SK-N-SH (cell line): ENCODE results near the gene PRRT1. TPM values are rescaled to one million over a fixed set of nuclear protein-coding genes. Genes with fewer than 3 reads are reported as not detected.
A peak's percentile ranks its signal among the peaks of the same experiment; 100 is the strongest.

Experiments
- CTCF ChIA-PET: fragments of 300-600, 350-600 bp; formaldehyde crosslinking; extraction: SDS; loops from one replicate; lab custom pipeline; 2021; lab: Yijun Ruan, JAX
- POLR2A ChIA-PET: fragments of 350-600 bp; sonication (Branson Sonifier 250); formaldehyde crosslinking; extraction: SDS; loops from one replicate; lab custom pipeline; 2020; ENCODE audit warnings: antibody characterized with exemption, inconsistent platforms; lab: Yijun Ruan, JAX
- DNase-seq: peaks from one replicate; pipeline ENCODE4 v3.0.0; 2012
- H2AFZ ChIP-seq: fragments of 200-600 bp; sonication (generic); 2 replicates; pipeline ENCODE4 v1.8.1; 2016; ENCODE audit warnings: antibody characterized with exemption, mild to moderate bottlenecking, low read depth
- H3F3A ChIP-seq: fragments of 200-600 bp; sonication (generic); replicated peaks from 2 replicates; pipeline ENCODE3; 2016; ENCODE audit warnings: antibody characterized with exemption, mild to moderate bottlenecking; ENCODE audit not compliant: insufficient read depth
- H3K27ac ChIP-seq, 2 experiments: fragments of 200-500 bp in 1 of 2; fragments of 200-600 bp in 1 of 2; sonication (Bioruptor generic) in 1 of 2; sonication (generic), shearing (Covaris generic) in 1 of 2; 2 replicates each; pipeline versions ENCODE4 v1.5.1 to v1.6.1; 2014 to 2016; ENCODE audit warnings: low read depth in 2 of 2, inconsistent platforms in 1 of 2, low read length in 1 of 2, mild to moderate bottlenecking in 1 of 2, mixed read lengths in 1 of 2
- H3K27me3 ChIP-seq: fragments of 200-600 bp; sonication (generic), shearing (Covaris generic); 2 replicates; pipeline ENCODE4 v1.6.1; 2016; ENCODE audit warnings: mixed run types; ENCODE audit not compliant: insufficient read depth
- H3K36me3 ChIP-seq, 2 experiments: fragments of 200-500 bp in 1 of 2; fragments of 200-600 bp in 1 of 2; sonication (Bioruptor generic) in 1 of 2; sonication (generic) in 1 of 2; replicated peaks in 1 of 2; 2 replicates each; pipeline versions ENCODE3 to v1.5.1; 2014 to 2016; ENCODE audit warnings: low read length in 1 of 2, mild to moderate bottlenecking in 1 of 2; ENCODE audit not compliant: insufficient read depth in 2 of 2, control insufficient read depth in 1 of 2
- H3K4me1 ChIP-seq, 2 experiments: fragments of 200-500 bp in 1 of 2; fragments of 200-600 bp in 1 of 2; sonication (Bioruptor generic) in 1 of 2; sonication (generic), shearing (Covaris generic) in 1 of 2; 2 replicates each; pipeline versions ENCODE4 v1.5.1 to v1.6.1; 2014 to 2016; ENCODE audit warnings: low read depth in 1 of 2, low read length in 1 of 2, mixed run types in 1 of 2; ENCODE audit not compliant: insufficient read depth in 2 of 2, control insufficient read depth in 1 of 2
- H3K4me2 ChIP-seq: fragments of 200-600 bp; sonication (generic), shearing (Covaris generic); 2 replicates; pipeline ENCODE4 v1.6.1; 2017; ENCODE audit warnings: mixed run types
- H3K4me3 ChIP-seq, 2 experiments: fragments of 200-500 bp in 1 of 2; fragments of 200-600 bp in 1 of 2; sonication (Bioruptor generic) in 1 of 2; sonication (generic), shearing (Covaris generic) in 1 of 2; 2 replicates each; pipeline versions ENCODE4 v1.5.1 to v1.8.1; 2014 to 2016; ENCODE audit warnings: low read depth in 2 of 2, inconsistent platforms in 1 of 2, low read length in 1 of 2, mild to moderate bottlenecking in 1 of 2, mixed read lengths in 1 of 2, moderate library complexity in 1 of 2
- H3K79me2 ChIP-seq: fragments of 200-600 bp; sonication (generic); 2 replicates; pipeline ENCODE4 v1.8.1; 2017; ENCODE audit warnings: mild to moderate bottlenecking; ENCODE audit not compliant: insufficient read depth
- H3K9ac ChIP-seq: fragments of 200-600 bp; sonication (generic); 2 replicates; pipeline ENCODE4 v1.6.1; 2017; ENCODE audit warnings: mixed run types
- H3K9me2 ChIP-seq: fragments of 200-600 bp; sonication (generic); 2 replicates; pipeline ENCODE4 v1.6.1; 2017; ENCODE audit warnings: mixed run types
- H3K9me3 ChIP-seq: fragments of 200-600 bp; sonication (generic); 2 replicates; pipeline ENCODE4 v1.6.1; 2017; ENCODE audit warnings: mixed run types, mild to moderate bottlenecking, moderate library complexity
- H4K20me1 ChIP-seq: fragments of 200-600 bp; sonication (generic); 2 replicates; pipeline ENCODE4 v1.6.1; 2017; ENCODE audit warnings: mild to moderate bottlenecking, mixed run types; ENCODE audit not compliant: insufficient read depth
- ELF1 ChIP-seq: IDR thresholded peaks from 2 replicates; pipeline ENCODE4 v1.4.0; 2012
- EP300 ChIP-seq, 2 experiments: IDR thresholded peaks; 2 replicates each; pipeline versions ENCODE4 v1.4.0 to v1.6.1; 2012; ENCODE audit warnings: borderline replicate concordance in 1 of 2, low read depth in 1 of 2, low read length in 1 of 2
- EZH2phosphoT487 ChIP-seq: fragments of 200-600 bp; sonication (generic); IDR thresholded peaks from 2 replicates; pipeline ENCODE4 v1.6.1; 2017; ENCODE audit warnings: low read depth, mixed run types, mild to moderate bottlenecking, antibody characterized with exemption, moderate library complexity, borderline replicate concordance
- FOXM1 ChIP-seq: IDR thresholded peaks from 2 replicates; pipeline ENCODE4 v1.4.0; 2012; ENCODE audit warnings: low read depth, mild to moderate bottlenecking
- GATA2 ChIP-seq: sonication (generic); formaldehyde crosslinking; IDR thresholded peaks from 2 replicates; pipeline ENCODE4 v1.5.0; 2020; ENCODE audit warnings: mild to moderate bottlenecking, missing genetic modification reagents
- JUND ChIP-seq: IDR thresholded peaks from 2 replicates; pipeline ENCODE4 v1.4.0; 2012
- MEF2A ChIP-seq: IDR thresholded peaks from 2 replicates; pipeline ENCODE4 v1.4.0; 2012; ENCODE audit warnings: low read depth, borderline replicate concordance
- NFIC ChIP-seq: IDR thresholded peaks from 2 replicates; pipeline ENCODE4 v1.4.0; 2012; ENCODE audit warnings: borderline replicate concordance
- POLR2AphosphoS5 ChIP-seq: IDR thresholded peaks from 2 replicates; pipeline ENCODE4 v1.6.1; 2012; ENCODE audit warnings: low read depth, low read length
- RAD21 ChIP-seq: IDR thresholded peaks from 2 replicates; pipeline ENCODE4 v1.6.1; 2012; ENCODE audit warnings: mild to moderate bottlenecking, low read length
- SIN3A ChIP-seq: IDR thresholded peaks from 2 replicates; pipeline ENCODE4 v1.6.1; 2012; ENCODE audit warnings: low read depth, mild to moderate bottlenecking, low read length, moderate library complexity, borderline replicate concordance
- TCF12 ChIP-seq: IDR thresholded peaks from 2 replicates; pipeline ENCODE4 v1.4.0; 2012
- TEAD4 ChIP-seq: IDR thresholded peaks from 2 replicates; pipeline ENCODE4 v1.4.0; 2012; ENCODE audit warnings: mild to moderate bottlenecking, borderline replicate concordance; ENCODE audit not compliant: insufficient read depth
- YY1 ChIP-seq: IDR thresholded peaks from 2 replicates; pipeline ENCODE4 v1.4.0; 2012; ENCODE audit warnings: low read depth, mild to moderate bottlenecking
- WGBS: methylation state at CpG from one replicate; pipeline ENCODE4 v1.1.6; 2017; ENCODE audit warnings: low lambda C conversion rate; 5-methylcytosine and 5-hydroxymethylcytosine counted together
- polyA plus RNA-seq, 3 experiments: library from polyadenylated mRNA; depleted of rRNA; stranded (reverse); fragments of >200 nt; gene quantifications; 2 replicates each; pipeline ENCODE4 v1.2.3, GENCODE V29; 2012
- TF ChIP-seq, protein P1 (sequence below): IDR thresholded peaks from 2 replicates; pipeline ENCODE4 v1.4.0; 2012; ENCODE audit warnings: low read depth, borderline replicate concordance
- TF ChIP-seq, protein P2 (sequence below): fragments of 200-600 bp; sonication (generic); IDR thresholded peaks from 2 replicates; pipeline ENCODE4 v1.6.1; 2017; ENCODE audit warnings: antibody characterized with exemption, mild to moderate bottlenecking, moderate library complexity
- TF ChIP-seq, protein P3 (sequence below): fragments of 150-350 bp; IDR thresholded peaks from 2 replicates; pipeline ENCODE4 v1.6.1; 2016; ENCODE audit warnings: mild to moderate bottlenecking, low read depth, low read length

Gene PRRT1
- polyA plus RNA-seq, 1 of the 3 experiments (the other 2 are of a cell fraction): 1.5 TPM

DNA sequence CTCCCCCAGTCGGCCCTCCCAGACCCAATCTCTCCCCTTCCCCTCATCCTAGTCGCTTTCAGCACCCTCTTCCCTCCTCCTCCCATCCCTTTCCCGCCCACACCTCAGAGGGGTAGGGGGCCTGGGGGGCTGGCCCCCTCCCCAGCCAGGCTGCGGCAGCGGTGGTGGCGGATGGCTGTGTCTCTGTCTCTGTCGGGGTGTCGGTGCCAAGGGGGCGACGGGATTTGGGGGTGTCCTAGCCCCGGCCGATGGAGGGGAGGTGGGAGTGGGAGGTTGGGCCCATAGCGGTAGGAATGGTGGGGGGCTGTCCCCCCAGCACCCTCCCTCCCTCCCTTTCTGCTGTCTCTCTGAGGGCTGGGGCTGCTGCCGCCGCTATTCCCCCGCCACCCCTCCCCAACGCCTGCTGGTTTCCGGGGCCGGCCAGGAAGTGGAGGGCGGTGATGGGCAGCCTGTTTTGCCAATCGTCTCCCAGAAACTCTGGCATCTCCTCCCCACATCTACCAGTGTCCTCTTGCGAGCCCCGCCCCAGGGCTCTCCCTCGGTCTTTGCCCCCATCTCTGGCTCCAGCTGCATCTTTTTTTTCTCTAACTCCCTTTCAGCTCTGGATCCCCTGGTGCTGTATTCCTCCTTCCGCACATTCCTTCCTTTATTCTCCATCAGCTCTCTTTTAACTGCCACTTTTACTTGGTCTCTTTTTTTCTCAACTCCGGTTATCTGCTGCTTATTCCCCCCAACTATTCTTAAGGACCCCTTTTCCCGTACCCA is 24.2 kb upstream of the PRRT1 start, which contains the start of gene AGPAT1 (continued):
- TF ChIP-seq, protein P1, sequence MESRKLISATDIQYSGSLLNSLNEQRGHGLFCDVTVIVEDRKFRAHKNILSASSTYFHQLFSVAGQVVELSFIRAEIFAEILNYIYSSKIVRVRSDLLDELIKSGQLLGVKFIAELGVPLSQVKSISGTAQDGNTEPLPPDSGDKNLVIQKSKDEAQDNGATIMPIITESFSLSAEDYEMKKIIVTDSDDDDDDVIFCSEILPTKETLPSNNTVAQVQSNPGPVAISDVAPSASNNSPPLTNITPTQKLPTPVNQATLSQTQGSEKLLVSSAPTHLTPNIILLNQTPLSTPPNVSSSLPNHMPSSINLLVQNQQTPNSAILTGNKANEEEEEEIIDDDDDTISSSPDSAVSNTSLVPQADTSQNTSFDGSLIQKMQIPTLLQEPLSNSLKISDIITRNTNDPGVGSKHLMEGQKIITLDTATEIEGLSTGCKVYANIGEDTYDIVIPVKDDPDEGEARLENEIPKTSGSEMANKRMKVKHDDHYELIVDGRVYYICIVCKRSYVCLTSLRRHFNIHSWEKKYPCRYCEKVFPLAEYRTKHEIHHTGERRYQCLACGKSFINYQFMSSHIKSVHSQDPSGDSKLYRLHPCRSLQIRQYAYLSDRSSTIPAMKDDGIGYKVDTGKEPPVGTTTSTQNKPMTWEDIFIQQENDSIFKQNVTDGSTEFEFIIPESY: no peak
- TF ChIP-seq FOXM1: no peak
- TF ChIP-seq EP300 (IDR thresholded peaks at IDR 0.05; ENCODE audit: borderline replicate concordance in 1 of 2, low read depth in 1 of 2, low read length in 1 of 2): no peak
- no peak for TF ChIP-seq EZH2phosphoT487
- TF ChIP-seq ELF1: peak; percentile 61; the same call in 1 of the 2 replicates
- no peak for TF ChIP-seq NFIC
- no peak for TF ChIP-seq MEF2A
- TF ChIP-seq YY1: no peak
- TF ChIP-seq GATA2 (CRISPR knock-in tag): no peak
- no peak for TF ChIP-seq RAD21
- TF ChIP-seq JUND: no peak
- no peak for TF ChIP-seq SIN3A
- peak; percentile 83 for TF ChIP-seq POLR2AphosphoS5

DNA sequence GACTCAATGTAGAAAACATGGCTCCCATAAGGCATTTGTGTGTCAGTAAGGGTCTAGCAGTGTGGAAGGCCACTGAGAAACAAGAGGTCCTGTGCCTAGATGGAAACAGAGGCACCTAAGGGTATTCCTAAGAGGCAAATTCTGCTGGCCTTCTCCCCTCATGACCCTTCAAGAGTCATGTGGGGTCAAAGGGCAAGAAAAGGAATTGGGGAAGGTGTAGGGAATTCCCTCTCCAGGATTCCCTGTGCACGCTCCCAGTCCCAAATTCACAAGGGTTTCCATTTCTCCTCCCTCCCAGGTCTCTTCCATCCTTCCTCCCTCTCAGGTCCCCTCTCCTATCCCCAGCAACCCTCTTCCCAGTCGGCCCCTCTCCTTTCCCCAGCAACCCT is 23.6 kb upstream of the PRRT1 start:
- POLR2A ChIA-PET: no interaction called here
- peak overlapping the region; percentile 73 for H2AFZ ChIP-seq
- peak overlapping the region; percentile 84 for H3K9ac ChIP-seq
- peak overlapping the region; percentile 81 for H3K4me2 ChIP-seq
- DNase-seq: no peak
- peak overlapping the region in 1 of 2 experiments; percentile 87; a peak in 3 of 4 replicates for H3K27ac ChIP-seq
- TF ChIP-seq, protein P2, sequence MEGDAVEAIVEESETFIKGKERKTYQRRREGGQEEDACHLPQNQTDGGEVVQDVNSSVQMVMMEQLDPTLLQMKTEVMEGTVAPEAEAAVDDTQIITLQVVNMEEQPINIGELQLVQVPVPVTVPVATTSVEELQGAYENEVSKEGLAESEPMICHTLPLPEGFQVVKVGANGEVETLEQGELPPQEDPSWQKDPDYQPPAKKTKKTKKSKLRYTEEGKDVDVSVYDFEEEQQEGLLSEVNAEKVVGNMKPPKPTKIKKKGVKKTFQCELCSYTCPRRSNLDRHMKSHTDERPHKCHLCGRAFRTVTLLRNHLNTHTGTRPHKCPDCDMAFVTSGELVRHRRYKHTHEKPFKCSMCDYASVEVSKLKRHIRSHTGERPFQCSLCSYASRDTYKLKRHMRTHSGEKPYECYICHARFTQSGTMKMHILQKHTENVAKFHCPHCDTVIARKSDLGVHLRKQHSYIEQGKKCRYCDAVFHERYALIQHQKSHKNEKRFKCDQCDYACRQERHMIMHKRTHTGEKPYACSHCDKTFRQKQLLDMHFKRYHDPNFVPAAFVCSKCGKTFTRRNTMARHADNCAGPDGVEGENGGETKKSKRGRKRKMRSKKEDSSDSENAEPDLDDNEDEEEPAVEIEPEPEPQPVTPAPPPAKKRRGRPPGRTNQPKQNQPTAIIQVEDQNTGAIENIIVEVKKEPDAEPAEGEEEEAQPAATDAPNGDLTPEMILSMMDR: no peak
- no peak for TF ChIP-seq EZH2phosphoT487
- TF ChIP-seq, protein P3, sequence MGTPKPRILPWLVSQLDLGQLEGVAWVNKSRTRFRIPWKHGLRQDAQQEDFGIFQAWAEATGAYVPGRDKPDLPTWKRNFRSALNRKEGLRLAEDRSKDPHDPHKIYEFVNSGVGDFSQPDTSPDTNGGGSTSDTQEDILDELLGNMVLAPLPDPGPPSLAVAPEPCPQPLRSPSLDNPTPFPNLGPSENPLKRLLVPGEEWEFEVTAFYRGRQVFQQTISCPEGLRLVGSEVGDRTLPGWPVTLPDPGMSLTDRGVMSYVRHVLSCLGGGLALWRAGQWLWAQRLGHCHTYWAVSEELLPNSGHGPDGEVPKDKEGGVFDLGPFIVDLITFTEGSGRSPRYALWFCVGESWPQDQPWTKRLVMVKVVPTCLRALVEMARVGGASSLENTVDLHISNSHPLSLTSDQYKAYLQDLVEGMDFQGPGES: no peak
- TF ChIP-seq TCF12: no peak
- no peak for TF ChIP-seq TEAD4
- TF ChIP-seq, all 33 proteins: peak for 0
- H3K27me3 ChIP-seq: no peaks in the 10 kb centered on the region
- H3K9me3 ChIP-seq: no peaks in the 10 kb centered on the region
- H3K4me3 ChIP-seq: peak overlapping the region; percentile 84 to 99
- WGBS: 7% methylated on average over 2 of the region's 2 CpGs
- H4K20me1 ChIP-seq: no peaks in the 10 kb centered on the region
- H3K79me2 ChIP-seq: peaks cover 55% of the 10 kb centered on the region
- peaks cover 13% of the 10 kb centered on the region for H3F3A ChIP-seq
- no peaks in the 10 kb centered on the region for H3K9me2 ChIP-seq
- CTCF ChIA-PET: no interaction called here
- peaks cover 0 to 13% of the 10 kb centered on the region in 2 experiments for H3K36me3 ChIP-seq
- H3K4me1 ChIP-seq: peaks cover 12 to 40% of the 10 kb centered on the region in 2 experiments; a peak in 3 of 4 replicates
